KBM-7 (cell line): Measurements from ENCODE around the gene CRYGC.

Experiments
- DNase-seq: peaks from one replicate; pipeline ENCODE4 v3.0.0-alpha.2; 2015
- in situ Hi-C: fragments of 300-500 bp; cut with MboI; formaldehyde crosslinking; loops from 2 replicates; pipeline ENCODE4 v1.14.3; 2020; ENCODE audit warnings: low sequenced_read_pairs, low pct_unique_long_range_greater_than_20kb, mixed read lengths

The CRYGC gene

DNA sequence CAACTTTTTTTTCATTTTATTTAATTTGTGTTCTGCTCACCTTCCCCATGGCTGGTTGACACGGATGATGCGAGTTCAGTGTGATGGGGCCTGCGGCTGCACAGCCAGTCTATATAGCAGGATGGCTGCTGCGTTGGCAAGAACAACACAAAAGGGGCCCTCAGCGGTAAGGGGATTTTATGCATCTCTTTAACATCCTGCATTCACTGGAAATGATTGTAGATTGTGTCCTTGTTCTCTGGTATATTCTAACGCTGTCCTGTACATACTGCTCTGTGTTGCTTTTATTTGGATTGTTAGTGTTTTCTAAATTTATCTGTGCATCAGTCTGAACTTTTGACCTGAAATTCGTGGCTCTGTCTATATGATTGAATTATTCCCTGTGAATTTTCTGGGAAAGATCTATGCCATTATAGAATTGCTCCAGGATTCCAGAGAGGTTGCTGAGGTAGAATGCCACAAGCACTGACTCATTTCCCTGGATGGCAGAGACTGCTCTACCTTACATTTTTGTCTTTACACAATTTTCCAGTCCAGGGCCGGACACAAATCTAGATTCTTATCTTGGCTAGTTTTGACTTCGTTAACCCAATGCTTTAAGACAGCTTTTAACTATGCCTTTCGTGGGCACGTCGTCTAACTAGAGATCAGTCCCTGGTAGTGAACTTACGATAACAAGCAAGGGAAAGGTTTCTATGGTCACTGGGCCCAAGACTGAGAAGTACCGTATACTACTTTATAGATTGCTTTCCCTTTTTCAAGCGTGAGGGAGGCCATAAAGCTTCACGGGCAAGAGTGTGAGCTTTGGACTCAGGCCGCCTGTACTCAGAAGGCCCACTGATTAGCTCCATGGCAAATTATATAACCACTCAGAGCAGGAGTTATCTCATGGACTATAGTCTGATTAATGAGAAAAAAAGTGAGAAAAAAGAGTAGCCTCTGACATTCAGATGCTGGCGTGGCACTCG is at the start of gene CRYGC:
Gene CRYGC (minus strand): TSS at position 85 of the 968 bp plus-strand sequence. CDS start 36 bp downstream, at position 49.
- DNase-seq, result no peak
- in situ Hi-C loops, result no loop called here

DNA sequence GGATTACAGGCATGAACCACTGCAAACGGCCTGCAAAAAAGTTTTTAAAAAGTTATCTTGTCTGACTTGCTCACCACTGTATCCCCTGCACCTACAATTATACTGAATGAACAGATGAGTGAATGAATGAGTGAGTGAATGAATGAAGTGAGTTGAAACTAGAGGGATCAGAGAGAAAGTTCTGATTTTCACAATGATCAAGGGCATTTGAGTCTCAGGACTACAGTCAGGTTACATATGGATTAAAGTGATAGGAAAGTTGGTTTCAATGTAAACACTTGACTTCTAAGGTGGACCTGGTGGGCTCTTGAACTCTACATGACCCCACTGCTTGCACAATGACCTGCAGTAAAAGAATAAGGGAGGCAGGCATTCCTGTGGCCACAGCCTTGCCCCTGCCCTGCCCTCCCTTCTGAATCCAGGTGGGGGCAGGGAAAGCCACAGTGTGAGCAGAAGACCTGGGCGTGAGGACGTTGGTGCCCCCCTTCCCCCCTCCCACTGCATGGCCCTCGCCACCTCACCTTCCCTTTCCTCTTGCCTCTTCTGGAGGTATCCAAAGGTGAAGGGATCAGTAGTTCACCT is 49.5 kb upstream of the CRYGC start:
- in situ Hi-C loops, result no loop called here
- peak; percentile 8 for DNase-seq

GRCh38 chr2:208175840-208176153 is 46.2 kb upstream of the CRYGC start:
- DNase-seq, result no peak
- in situ Hi-C loops, result no loop called here

DNA sequence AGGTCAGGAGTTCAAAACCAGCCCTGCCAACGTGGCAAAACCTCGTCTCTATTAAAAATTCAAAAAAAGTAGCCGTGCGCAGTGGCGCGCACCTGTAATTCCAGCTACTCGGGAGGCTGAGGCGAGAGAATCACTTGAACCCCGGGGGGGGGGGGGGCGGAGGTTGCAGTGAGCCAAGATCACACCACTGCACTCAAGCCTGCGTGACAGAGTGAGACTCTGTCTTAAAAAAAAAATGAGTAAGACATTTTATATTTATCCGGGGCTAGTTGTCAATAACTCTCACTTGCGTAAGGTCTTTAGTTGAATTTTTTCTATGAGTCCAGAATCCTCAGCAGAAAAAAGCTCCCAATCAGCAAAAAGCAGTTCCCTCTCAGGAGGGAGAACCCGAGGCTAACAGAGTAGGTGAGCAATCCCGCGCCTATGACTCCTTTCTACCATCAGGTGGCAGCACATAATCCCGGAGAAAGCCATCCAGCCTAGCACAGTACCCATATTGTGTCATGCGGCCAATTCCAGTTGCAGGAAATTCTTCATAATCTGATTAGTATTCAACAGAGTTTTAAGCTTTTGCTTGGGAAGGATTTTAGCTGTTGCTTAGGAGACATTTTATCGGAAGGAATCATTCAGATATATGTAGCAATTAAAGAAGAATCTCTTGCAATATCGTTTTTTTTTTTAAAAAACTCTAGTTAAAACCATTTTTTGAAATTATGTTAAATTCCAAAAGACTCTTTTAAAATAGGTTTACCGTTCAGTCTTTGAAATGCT is 45.6 kb upstream of the CRYGC start:
- in situ Hi-C loops, result no loop called here
- DNase-seq, result peak; percentile 87

GRCh38 chr2:208174144-208174543 is 44.5 kb upstream of the CRYGC start:
- in situ Hi-C loops, result no loop called here
- DNase-seq, result no peak

GRCh38 chr2:208172125-208172524 is 42.5 kb upstream of the CRYGC start:
- in situ Hi-C loops, result no loop called here
- peak; percentile 87 for DNase-seq

GRCh38 chr2:208164951-208165755 is 35.5 kb upstream of the CRYGC start:
- no peak for DNase-seq
- in situ Hi-C loops, result no loop called here

DNA sequence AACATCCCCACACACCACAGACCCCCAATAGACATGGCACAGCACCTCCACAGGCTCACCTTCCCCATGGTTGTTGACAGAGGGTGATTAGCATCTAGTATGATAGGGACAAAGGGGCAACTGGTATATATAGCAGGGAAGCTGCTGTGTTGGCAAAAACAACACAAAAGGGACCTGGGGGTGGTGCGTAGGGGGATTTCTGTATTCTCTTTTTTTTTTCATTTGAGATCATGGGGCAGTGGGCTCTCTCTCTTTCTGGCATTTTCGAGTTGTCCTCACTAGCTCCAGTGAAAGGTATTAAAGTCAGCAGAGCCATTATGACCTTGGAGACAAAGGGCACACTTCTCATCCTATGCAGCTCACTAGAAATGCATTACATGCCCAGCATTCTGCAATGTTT is 33.9 kb upstream of the CRYGC start, which contains the start of gene CRYGA:
Gene CRYGA (minus strand): TSS at position 101 of the 400 bp plus-strand sequence. CDS start 33 bp downstream, at position 68.
- DNase-seq, result no peak
- in situ Hi-C loops, result no loop called here

- in situ Hi-C loops, result no loop called here
- no peak for DNase-seq
Observed at GRCh38 chr2:208156439-208156838, 26.8 kb upstream of the CRYGC start.

GRCh38 chr2:208153156-208153555 is 23.5 kb upstream of the CRYGC start:
- peak; percentile 9 for DNase-seq

DNA sequence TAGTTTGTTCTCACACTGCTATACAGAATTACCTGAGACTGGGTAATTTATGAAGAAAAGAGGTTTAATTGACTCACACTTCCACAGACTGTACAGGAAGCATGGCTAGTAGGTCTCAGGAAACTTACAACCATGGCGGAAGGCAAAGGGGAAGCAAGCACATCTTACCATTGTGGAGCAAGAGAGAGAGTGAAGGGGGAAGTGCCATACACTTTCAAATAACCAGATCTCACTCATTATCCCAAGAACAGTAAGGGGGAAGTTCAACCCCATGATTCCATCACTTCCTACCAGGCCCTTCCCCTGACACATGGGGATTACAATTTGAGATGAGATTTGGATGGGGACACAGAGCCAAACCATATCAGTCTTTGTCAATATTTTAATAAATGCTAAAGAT is 21.3 kb upstream of the CRYGC start:
- peak; percentile 53 for DNase-seq
- in situ Hi-C loops, result no loop called here

More at GRCh38 chr2:208153156-208153555, 23.5 kb upstream of the CRYGC start:
- in situ Hi-C loops, result no loop called here

GRCh38 chr2:208150094-208150493 is 20.5 kb upstream of the CRYGC start:
- in situ Hi-C loops, result no loop called here
- DNase-seq, result no peak

DNA sequence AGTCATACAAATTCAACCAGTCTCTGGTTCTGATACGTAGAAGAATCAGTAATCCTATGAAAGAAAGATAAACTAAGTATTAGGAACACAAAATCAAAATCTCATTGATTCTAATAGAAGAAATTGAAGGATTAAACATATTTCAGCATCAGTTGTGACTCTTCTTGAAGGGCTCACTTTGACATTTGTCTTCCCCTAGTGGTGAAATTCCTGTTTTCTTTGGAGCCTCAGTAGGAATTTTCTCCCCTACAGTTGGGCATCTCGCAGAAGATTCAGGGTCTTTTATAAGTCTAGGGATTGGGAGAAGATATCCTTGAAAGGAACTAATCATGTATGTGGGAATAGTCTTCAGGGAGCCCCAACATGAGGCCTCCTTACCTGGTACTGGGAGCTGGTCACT is 19.2 kb upstream of the CRYGC start:
- in situ Hi-C loops, result no loop called here
- no peak for DNase-seq

DNA sequence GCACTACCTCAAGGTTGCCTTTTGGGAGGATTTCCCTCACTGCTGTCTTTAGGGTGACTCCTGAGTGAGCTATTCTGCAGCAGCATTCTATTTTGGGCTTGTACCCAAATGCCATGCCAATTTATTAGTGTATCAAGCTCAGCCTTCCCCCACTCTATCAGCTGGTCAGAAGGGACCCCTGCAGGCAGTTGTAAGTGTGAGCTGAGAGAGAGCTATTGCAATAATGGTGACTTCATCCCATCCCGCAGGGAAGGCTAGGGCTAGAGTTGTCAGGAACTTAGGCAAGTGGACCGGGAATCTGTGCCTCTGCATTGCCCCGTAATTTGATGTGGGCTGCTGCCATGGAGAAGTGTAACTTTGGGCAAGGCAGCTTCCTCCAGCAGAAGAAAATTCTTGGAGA is 18.1 kb upstream of the CRYGC start:
- in situ Hi-C loops, result no loop called here

DNA sequence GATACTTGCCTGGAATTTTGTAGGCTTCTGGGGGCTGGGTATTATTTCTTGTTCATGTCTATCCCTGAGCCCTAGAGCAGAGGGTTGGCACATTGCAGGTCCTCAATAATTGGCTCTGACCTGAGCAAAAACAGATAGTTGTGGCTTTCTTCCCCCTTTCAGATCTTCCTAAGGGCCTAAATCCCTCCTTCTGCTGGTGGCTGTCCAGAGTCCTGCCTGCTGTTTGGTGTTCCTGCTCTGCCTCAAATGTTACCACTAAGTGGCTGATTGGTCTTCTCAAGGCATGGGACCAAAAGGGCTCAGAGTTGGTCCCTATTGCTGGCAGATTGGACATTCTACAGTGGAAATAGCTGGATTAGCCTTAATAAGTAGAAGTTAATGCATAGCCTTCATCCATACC is 17.4 kb upstream of the CRYGC start:
- in situ Hi-C loops, result no loop called here
- DNase-seq, result no peak

More for the DNA sequence above, 18.1 kb upstream of the CRYGC start:
- DNase-seq, result no peak

GRCh38 chr2:208146006-208146405 is 16.4 kb upstream of the CRYGC start, which contains the start of gene CRYGB:
CRYGB (minus strand) TSS chr2:208146158; CDS start chr2:208146120, 38 bp downstream.
- no peak for DNase-seq
- in situ Hi-C loops, result no loop called here

DNA sequence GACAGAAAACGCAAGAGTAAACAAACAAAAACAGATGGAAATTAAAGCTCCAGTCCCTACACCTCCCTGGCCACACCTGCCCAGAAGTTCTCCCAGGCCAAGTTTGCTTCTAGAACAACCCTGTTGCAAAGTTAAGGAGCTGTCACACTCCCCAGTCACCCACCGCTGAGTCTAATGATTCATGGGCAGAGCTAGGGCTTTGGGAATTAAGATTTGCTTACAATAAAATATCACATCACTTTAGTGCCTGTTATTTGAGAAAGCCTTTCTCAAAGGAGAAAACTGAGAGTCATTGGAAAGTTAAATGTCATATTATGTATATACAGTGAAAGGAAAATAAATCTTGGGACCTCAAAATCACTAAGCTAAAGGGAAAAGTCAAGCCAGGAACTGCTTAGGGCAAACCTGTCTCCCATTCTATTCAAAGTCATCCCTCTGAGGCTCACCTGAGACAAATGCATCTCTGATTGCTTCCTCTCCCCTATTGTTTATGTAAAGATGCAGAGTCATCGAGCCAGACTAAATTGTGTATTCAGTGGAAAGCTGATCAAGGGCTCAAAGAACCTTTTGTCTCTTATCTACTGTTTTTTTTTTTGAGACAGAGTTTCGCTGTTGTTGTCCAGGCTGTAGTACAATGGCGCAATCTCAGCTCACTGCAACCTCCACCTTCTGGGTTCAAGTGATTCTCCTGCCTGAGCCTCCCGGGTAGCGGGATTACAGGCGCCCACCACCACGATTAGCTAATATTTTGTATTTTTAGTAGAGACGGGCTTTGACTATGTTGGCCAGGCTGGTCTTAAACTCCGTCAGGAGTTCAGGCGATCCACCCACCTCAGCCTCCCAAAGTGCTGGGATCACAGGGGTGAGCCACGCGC is 13.5 kb upstream of the CRYGC start:
- DNase-seq, result no peak
- in situ Hi-C loops, result no loop called here
